OCI-LY7 (cell line): ENCODE data around the gene FBXL17.

Experiments used
- CTCF ChIP-seq: fragments of 200-600 bp; sonication (generic); conservative IDR thresholded peaks from 2 replicates; pipeline ENCODE4 v1.5.1; 2014; ENCODE audit warnings: mild to moderate bottlenecking, antibody characterized with exemption, low read length, moderate library complexity, mixed read lengths
- EZH2phosphoT487 ChIP-seq: fragments of 200-600 bp; sonication (generic); IDR thresholded peaks from 2 replicates; pipeline ENCODE4 v1.6.1; 2018; ENCODE audit warnings: low read depth, borderline replicate concordance, mild to moderate bottlenecking, mixed run types, antibody characterized with exemption, low read length, moderate library complexity, mixed read lengths

GRCh38 chr5:108145351-108145750, 236.5 kb downstream of the FBXL17 start:
- no peak for TF ChIP-seq CTCF
- TF ChIP-seq EZH2phosphoT487: no peak
